GM12892 (cell line): ENCODE results near the gene TSEN54.

Experiments used
- DNase-seq: peaks from one replicate; pipeline ENCODE4 v3.0.0; 2011; ENCODE audit not compliant: insufficient read length
- FAIRE-seq: peaks from 2 replicates; lab custom pipeline; 2011; peaks lifted over from hg19 to GRCh38; lab: Jason Lieb, UNC
- POLR2A ChIP-seq: IDR thresholded peaks from 2 replicates; pipeline ENCODE4 v1.6.1; 2011; ENCODE audit warnings: low read depth, low read length, control low read depth
- POLR2AphosphoS5 ChIP-seq: IDR thresholded peaks from 2 replicates; pipeline ENCODE4 v1.6.1; 2011; ENCODE audit warnings: low read depth, low read length, control low read depth
- TAF1 ChIP-seq: IDR thresholded peaks from 2 replicates; pipeline ENCODE4 v1.6.1; 2011; ENCODE audit warnings: low read depth, mild to moderate bottlenecking, control low read depth, low read length, borderline replicate concordance

Gene TSEN54

GRCh38 chr17:75540923-75541503 lies 24.7 kb downstream of the TSEN54 start:
- TF ChIP-seq POLR2AphosphoS5 (no peak), TAF1 (no peak), POLR2A (no peak)
- no peak for DNase-seq
- FAIRE-seq = no peak

GRCh38 chr17:75542229-75542628 lies 25.9 kb downstream of the TSEN54 start:
- FAIRE-seq = no peak
- no peak for TF ChIP-seq TAF1
- TF ChIP-seq POLR2AphosphoS5 = no peak
- TF ChIP-seq POLR2A = no peak
- DNase-seq = no peak

GRCh38 chr17:75542728-75543336 lies 26.5 kb downstream of the TSEN54 start:
- FAIRE-seq (no peak), DNase-seq (no peak)
- TF ChIP-seq POLR2AphosphoS5 (no peak), POLR2A (no peak), TAF1 (no peak)

GRCh38 chr17:75544250-75544649 lies 27.9 kb downstream of the TSEN54 start:
- FAIRE-seq (no peak), DNase-seq (no peak)
- TF ChIP-seq POLR2A (no peak), TAF1 (no peak), POLR2AphosphoS5 (no peak)

GRCh38 chr17:75546181-75546580 lies 29.9 kb downstream of the TSEN54 start:
- TF ChIP-seq TAF1 = no peak
- no peak for TF ChIP-seq POLR2A
- TF ChIP-seq POLR2AphosphoS5 = no peak
- no peak for DNase-seq
- FAIRE-seq = no peak

GRCh38 chr17:75547091-75547490 lies 30.8 kb downstream of the TSEN54 start:
- no peak for DNase-seq
- FAIRE-seq = no peak
- TF ChIP-seq POLR2A = no peak
- TF ChIP-seq POLR2AphosphoS5 = no peak
- TF ChIP-seq TAF1 = no peak

GRCh38 chr17:75548813-75549212 lies 32.5 kb downstream of the TSEN54 start:
- no peak for FAIRE-seq
- TF ChIP-seq POLR2AphosphoS5 = no peak
- no peak for TF ChIP-seq POLR2A
- no peak for TF ChIP-seq TAF1
- no peak for DNase-seq

GRCh38 chr17:75549246-75550138 lies 33.2 kb downstream of the TSEN54 start:
- no peak for FAIRE-seq
- no peak for DNase-seq
- TF ChIP-seq POLR2AphosphoS5 (no peak), TAF1 (no peak), POLR2A (no peak)

GRCh38 chr17:75550139-75550465 lies 33.8 kb downstream of the TSEN54 start:
- no peak for FAIRE-seq
- DNase-seq = no peak
- no peak for TF ChIP-seq POLR2A
- no peak for TF ChIP-seq TAF1
- TF ChIP-seq POLR2AphosphoS5 = no peak

GRCh38 chr17:75551266-75551665 lies 34.9 kb downstream of the TSEN54 start:
- FAIRE-seq (no peak), DNase-seq (no peak)
- TF ChIP-seq POLR2A (no peak), POLR2AphosphoS5 (no peak), TAF1 (no peak)

- FAIRE-seq (no peak), DNase-seq (no peak)
- TF ChIP-seq POLR2AphosphoS5 (no peak), TAF1 (no peak), POLR2A (no peak)
These were observed 36.3 kb downstream of the TSEN54 start for GRCh38 chr17:75552425-75553294.
